Activated T-helper 2 cell treated with anti-CD3 and anti-CD28 coated beads, Interferon-gamma antibody, Interleukin-2, Interleukin-4, amounts not matched to agents 10 μg/mL and 5 μg/mL and 100 μg/mL, durations not matched to agents 14 hours and 24 hours and 36 hours (primary cell): ENCODE data around the gene ZNF160. TPM values are rescaled to one million over a fixed set of nuclear protein-coding genes. Genes with fewer than 3 reads are reported as not detected.
"Not testable (repeated sequence)": the region's sequence is repeated elsewhere in the genome, so short reads cannot be mapped to it uniquely, and the experiment has no call there.

Experiments
- DNase-seq: peaks from one replicate; pipeline ENCODE4 v3.0.0; 2021; ENCODE audit warnings: low spot score
- H3K27ac Mint-ChIP-seq: one replicate; pipeline ENCODE4 v1.8.0; 2021; ENCODE audit warnings: mixed read lengths
- H3K27me3 Mint-ChIP-seq: one replicate; pipeline ENCODE4 v1.8.0; 2021; ENCODE audit warnings: low read depth, mixed read lengths
- H3K36me3 Mint-ChIP-seq: one replicate; pipeline ENCODE4 v1.8.0; 2021; ENCODE audit warnings: low read depth, mixed read lengths
- H3K4me1 Mint-ChIP-seq: one replicate; pipeline ENCODE4 v1.8.0; 2021; ENCODE audit warnings: low read depth, mixed read lengths
- H3K4me3 Mint-ChIP-seq: one replicate; pipeline ENCODE4 v1.8.0; 2021; ENCODE audit warnings: low read depth, mild to moderate bottlenecking, moderate library complexity, mixed read lengths
- H3K9me3 Mint-ChIP-seq: one replicate; pipeline ENCODE4 v1.8.0; 2021; ENCODE audit warnings: mixed read lengths
- intact Hi-C: fragments of 100-400 bp; cut with micrococcal nuclease; formaldehyde crosslinking; loops from one replicate; pipeline ENCODE4 v1.15.1; 2023
- total RNA-seq: library from RNA; stranded (reverse); gene quantifications from 2 replicates; pipeline ENCODE4 v1.2.3, GENCODE V29; 2022

Gene ZNF160
- total RNA-seq, 1 donor from 2014 or later = 35.3 TPM

- no peaks in the 10 kb centered on the region for H3K4me1 Mint-ChIP-seq
- peaks cover 3% of the 10 kb centered on the region for H3K36me3 Mint-ChIP-seq
- no peak overlapping the region for H3K27ac Mint-ChIP-seq
- H3K4me3 Mint-ChIP-seq = no peak overlapping the region
- H3K9me3 Mint-ChIP-seq = peaks cover 59% of the 10 kb centered on the region
- intact Hi-C loops = no loop called here
- H3K27me3 Mint-ChIP-seq = no peaks in the 10 kb centered on the region
- DNase-seq = no peak
These were observed 68.1 kb downstream of the ZNF160 start for GRCh38 chr19:53034948-53035675.

GRCh38 chr19:53034054-53034453 lies 69.2 kb downstream of the ZNF160 start:
- Mint-ChIP-seq H3K4me3 (no peak overlapping the region), H3K27ac (no peak overlapping the region), H3K9me3 (peaks cover 62% of the 10 kb centered on the region), H3K36me3 (peaks cover 3% of the 10 kb centered on the region), H3K4me1 (no peaks in the 10 kb centered on the region), H3K27me3 (no peaks in the 10 kb centered on the region)
- intact Hi-C loops = no loop called here
- DNase-seq = no peak

- H3K4me1 Mint-ChIP-seq, H3K27ac Mint-ChIP-seq, H3K4me3 Mint-ChIP-seq, H3K27me3 Mint-ChIP-seq, DNase-seq, H3K36me3 Mint-ChIP-seq, intact Hi-C loops: not testable (repeated sequence)
- H3K9me3 Mint-ChIP-seq = peaks cover 57% of the 10 kb centered on the region
These were observed 74.9 kb downstream of the ZNF160 start for GRCh38 chr19:53028306-53028705.

- H3K27me3 Mint-ChIP-seq = no peaks in the 10 kb centered on the region
- intact Hi-C loops = no loop called here
- no peak for DNase-seq
- H3K27ac Mint-ChIP-seq = no peak overlapping the region
- H3K36me3 Mint-ChIP-seq = no peaks in the 10 kb centered on the region
- no peak overlapping the region for H3K4me3 Mint-ChIP-seq
- H3K4me1 Mint-ChIP-seq = no peaks in the 10 kb centered on the region
- H3K9me3 Mint-ChIP-seq = peaks cover 58% of the 10 kb centered on the region
These were observed 83.5 kb downstream of the ZNF160 start for GRCh38 chr19:53019684-53020083.

Other genes with a start within 250 kb of the ZNF160 start
- 12.0 and 14.7 TPM in 2 replicates for gene ZNF468, start 245.8 kb downstream of the ZNF160 start, total RNA-seq
- gene ZNF320, start 205.8 kb downstream of the ZNF160 start, total RNA-seq = 8.8 and 9.1 TPM in 2 replicates
- gene ZNF888, start 180.0 kb downstream of the ZNF160 start, total RNA-seq = 5.0 and 6.1 TPM in 2 replicates
- 8.1 and 8.4 TPM in 2 replicates for gene ZNF816, start 140.5 kb downstream of the ZNF160 start, total RNA-seq
- gene ERVV-1, start 89.5 kb downstream of the ZNF160 start, total RNA-seq = not detected in 2 replicates
- gene ERVV-2, start 58.7 kb downstream of the ZNF160 start, total RNA-seq = not detected in 2 replicates
- 0.39 and 0.41 TPM in 2 replicates for gene ZNF415, start 29.5 kb upstream of the ZNF160 start, total RNA-seq
- gene ZNF347, start 55.6 kb upstream of the ZNF160 start, total RNA-seq = 5.4 and 7.8 TPM in 2 replicates
- gene ZNF665, start 89.9 kb upstream of the ZNF160 start, total RNA-seq = 2.1 and 3.1 TPM in 2 replicates
- 1.6 and 1.8 TPM in 2 replicates for gene ZNF677, start 151.5 kb upstream of the ZNF160 start, total RNA-seq
- gene VN1R2, start 154.9 kb upstream of the ZNF160 start, total RNA-seq = not detected in 2 replicates
- gene VN1R4, start 164.3 kb upstream of the ZNF160 start, total RNA-seq = not detected in 2 replicates
- 5.6 and 5.9 TPM in 2 replicates for gene ZNF845, start 230.3 kb upstream of the ZNF160 start, total RNA-seq